ENCODE measurements around the gene EPS15.
A peak's percentile ranks its signal among the peaks of the same experiment; 100 is the strongest.
"Not testable (repeated sequence)": the region's sequence is repeated elsewhere in the genome, so short reads cannot be mapped to it uniquely, and the experiment has no call there.

Gene EPS15

GRCh38 chr1:51549016-51549619, 30.1 kb upstream of the EPS15 start:
- Histone ChIP-seq H3K36me3 (no peaks in the 10 kb centered on the region), H3K27ac (peak overlapping the region; percentile 32; the same call in 1 of the 2 replicates), H3K4me2 (peak overlapping the region; percentile 57), H4K20me1 (no peaks in the 10 kb centered on the region), H3K27me3 (no peaks in the 10 kb centered on the region), H3K9ac (peak overlapping the region; percentile 37; the same call in 1 of the 2 replicates), H3K4me3 (no peak overlapping the region), H3K4me1 (peaks cover 17% of the 10 kb centered on the region), H3K9me3 (no peaks in the 10 kb centered on the region)
- TF ChIP-seq Cebpa-rat (IDR thresholded peaks at IDR 0.05): no peak

GRCh38 chr1:51543858-51544257, 24.8 kb upstream of the EPS15 start:
- Histone ChIP-seq H3K36me3 (no peaks in the 10 kb centered on the region), H4K20me1 (no peaks in the 10 kb centered on the region), H3K9ac (no peak overlapping the region), H3K27ac (no peak overlapping the region), H3K27me3 (no peaks in the 10 kb centered on the region), H3K4me1 (peaks cover 8% of the 10 kb centered on the region), H3K9me3 (no peaks in the 10 kb centered on the region), H3K4me2 (no peak overlapping the region), H3K4me3 (no peak overlapping the region)
- no peak for TF ChIP-seq Cebpa-rat (IDR thresholded peaks at IDR 0.05)

- Histone ChIP-seq H3K27ac (no peak overlapping the region), H3K9ac (no peak overlapping the region), H4K20me1 (no peaks in the 10 kb centered on the region), H3K4me3 (no peak overlapping the region), H3K4me2 (no peak overlapping the region), H3K27me3 (no peaks in the 10 kb centered on the region), H3K9me3 (no peaks in the 10 kb centered on the region; the same call in 1 of the 2 replicates), H3K36me3 (no peaks in the 10 kb centered on the region), H3K4me1 (no peaks in the 10 kb centered on the region)
- no peak for TF ChIP-seq Cebpa-rat (IDR thresholded peaks at IDR 0.05)
Measured at GRCh38 chr1:51542158-51542953, 23.3 kb upstream of the EPS15 start.

- TF ChIP-seq Cebpa-rat (IDR thresholded peaks at IDR 0.05): no peak
- Histone ChIP-seq H3K4me2 (no peak overlapping the region), H3K27me3 (no peaks in the 10 kb centered on the region), H3K27ac (no peak overlapping the region), H3K9ac (no peak overlapping the region), H3K4me3 (no peak overlapping the region), H4K20me1 (no peaks in the 10 kb centered on the region), H3K9me3 (no peaks in the 10 kb centered on the region; the same call in 1 of the 2 replicates), H3K36me3 (no peaks in the 10 kb centered on the region), H3K4me1 (no peaks in the 10 kb centered on the region)
Measured at GRCh38 chr1:51541313-51542050, 22.4 kb upstream of the EPS15 start.

GRCh38 chr1:51537568-51537967, 18.5 kb upstream of the EPS15 start:
- Histone ChIP-seq H3K27me3 (no peaks in the 10 kb centered on the region), H3K36me3 (no peaks in the 10 kb centered on the region), H3K9ac (no peak overlapping the region), H4K20me1 (no peaks in the 10 kb centered on the region), H3K27ac (no peak overlapping the region), H3K4me2 (no peak overlapping the region), H3K9me3 (no peaks in the 10 kb centered on the region; the same call in 1 of the 2 replicates), H3K4me1 (0 out of 2 replicates have a peak, but pooled peaks cover 7% of the 10 kb centered on the region), H3K4me3 (no peak overlapping the region)
- TF ChIP-seq Cebpa-rat (IDR thresholded peaks at IDR 0.05): no peak

GRCh38 chr1:51535006-51535592, 16.0 kb upstream of the EPS15 start:
- Histone ChIP-seq H3K27ac (0 out of 2 replicates have a peak overlapping the region, but pooled peaks have one; percentile 19), H3K4me2 (no peak overlapping the region)
- TF ChIP-seq Cebpa-rat (IDR thresholded peaks at IDR 0.05): no peak

GRCh38 chr1:51534447-51534846, 15.4 kb upstream of the EPS15 start:
- Histone ChIP-seq H3K4me1 (0 out of 2 replicates have a peak, but pooled peaks cover 7% of the 10 kb centered on the region), H3K4me2 (no peak overlapping the region), H4K20me1 (no peaks in the 10 kb centered on the region), H3K36me3 (no peaks in the 10 kb centered on the region), H3K27me3 (no peaks in the 10 kb centered on the region), H3K27ac (peak overlapping the region; percentile 19; the same call in 1 of the 2 replicates), H3K9me3 (no peaks in the 10 kb centered on the region; the same call in 1 of the 2 replicates), H3K4me3 (no peak overlapping the region), H3K9ac (no peak overlapping the region)
- no peak for TF ChIP-seq Cebpa-rat (IDR thresholded peaks at IDR 0.05)

More at GRCh38 chr1:51535006-51535592, 16.0 kb upstream of the EPS15 start:
- Histone ChIP-seq H3K27me3 (no peaks in the 10 kb centered on the region), H3K9ac (no peak overlapping the region; the same call in 1 of the 2 replicates), H3K9me3 (no peaks in the 10 kb centered on the region; the same call in 1 of the 2 replicates), H3K4me3 (no peak overlapping the region), H3K4me1 (0 out of 2 replicates have a peak, but pooled peaks cover 7% of the 10 kb centered on the region), H3K36me3 (no peaks in the 10 kb centered on the region), H4K20me1 (no peaks in the 10 kb centered on the region)

GRCh38 chr1:51532853-51533252, 13.8 kb upstream of the EPS15 start:
- Histone ChIP-seq H3K27ac (no peak overlapping the region), H3K9ac (no peak overlapping the region), H3K4me3 (no peak overlapping the region), H3K27me3 (no peaks in the 10 kb centered on the region), H3K4me1 (0 out of 2 replicates have a peak, but pooled peaks cover 7% of the 10 kb centered on the region), H3K9me3 (no peaks in the 10 kb centered on the region; the same call in 1 of the 2 replicates), H3K36me3 (no peaks in the 10 kb centered on the region), H4K20me1 (no peaks in the 10 kb centered on the region), H3K4me2 (no peak overlapping the region)
- no peak for TF ChIP-seq Cebpa-rat (IDR thresholded peaks at IDR 0.05)

- H3K4me1 ChIP-seq, H3K4me3 ChIP-seq, H3K4me2 ChIP-seq, H3K9me3 ChIP-seq, H3K27me3 ChIP-seq, H4K20me1 ChIP-seq, H3K36me3 ChIP-seq, H3K9ac ChIP-seq, H3K27ac ChIP-seq: not testable (repeated sequence)
- TF ChIP-seq Cebpa-rat (IDR thresholded peaks at IDR 0.05): 0 out of 2 replicates have a peak, but pooled peaks have one; percentile 19
Measured at GRCh38 chr1:51530447-51530846, 11.4 kb upstream of the EPS15 start.
